ENCODE data around the gene IRGM.

- TF ChIP-seq CTCF (IDR thresholded peaks at IDR 0.05) (peak; percentile 38 to 80 (median 68)), POLR2A (IDR thresholded peaks at IDR 0.05) (no peak)
These were observed 473 bp downstream of the IRGM start for GRCh38 chr5:150846654-150847333.
